ENCODE data around the gene RSPO4. TPM values are rescaled to one million over a fixed set of nuclear protein-coding genes. Genes with fewer than 3 reads are reported as not detected.

RSPO4 gene
- total RNA-seq, 1 donor from 2014 or later = 1.1 TPM

- DNase-seq = no peak
Observed at GRCh38 chr20:940926-941325, 61.2 kb downstream of the RSPO4 start.

- no peak for DNase-seq
Observed at GRCh38 chr20:939606-940005, 62.5 kb downstream of the RSPO4 start.

- no peak for DNase-seq
Observed at GRCh38 chr20:934186-934840, 67.8 kb downstream of the RSPO4 start.

- DNase-seq = no peak
Observed at GRCh38 chr20:933029-933428, 69.1 kb downstream of the RSPO4 start.

- DNase-seq = no peak
Observed at GRCh38 chr20:931401-931800, 70.7 kb downstream of the RSPO4 start.

- no peak for DNase-seq
Observed at GRCh38 chr20:926670-927069, 75.4 kb downstream of the RSPO4 start.

- DNase-seq = no peak
Observed at GRCh38 chr20:925516-925915, 76.6 kb downstream of the RSPO4 start.

- DNase-seq = no peak
Observed at GRCh38 chr20:924639-925038, 77.5 kb downstream of the RSPO4 start.

- DNase-seq = no peak
Observed at GRCh38 chr20:922781-923180, 79.3 kb downstream of the RSPO4 start.

- DNase-seq = no peak
Observed at GRCh38 chr20:921068-921467, 81.0 kb downstream of the RSPO4 start.

GRCh38 chr20:920311-920710, 81.8 kb downstream of the RSPO4 start:
- no peak for DNase-seq

- DNase-seq = no peak
Observed at GRCh38 chr20:919491-919916, 82.6 kb downstream of the RSPO4 start.

- no peak for DNase-seq
Observed at GRCh38 chr20:917416-917815, 84.7 kb downstream of the RSPO4 start.

- DNase-seq = no peak
Observed at GRCh38 chr20:916825-917224, 85.3 kb downstream of the RSPO4 start.

GRCh38 chr20:916125-916799, 85.8 kb downstream of the RSPO4 start, which contains the start of gene ANGPT4:
ANGPT4 (minus strand) TSS chr20:916334; CDS start chr20:916214, 120 bp downstream.
- DNase-seq = no peak

GRCh38 chr20:914727-915498, 87.2 kb downstream of the RSPO4 start:
- DNase-seq = no peak

GRCh38 chr20:913306-913849, 88.7 kb downstream of the RSPO4 start:
- no peak for DNase-seq

GRCh38 chr20:911882-912600, 90.1 kb downstream of the RSPO4 start:
- no peak for DNase-seq

GRCh38 chr20:910870-911770, 91.0 kb downstream of the RSPO4 start:
- DNase-seq = no peak

- no peak for DNase-seq
Observed at GRCh38 chr20:910132-910869, 91.8 kb downstream of the RSPO4 start.

Data from skin of body (tissue), 2 donors.